Activated T-helper 1 cell treated with anti-CD3 and anti-CD28 coated beads, Interleukin-12 subunit alpha, Interleukin-12 subunit beta, Interleukin-2, Interleukin-4 antibody, amounts not matched to agents 30 ng/mL and 10 ng/mL and 1 ng/mL, durations not matched to agents 14 hours and 24 hours and 36 hours (primary cell): Measurements from ENCODE around the gene ANKRD29. TPM values are rescaled to one million over a fixed set of nuclear protein-coding genes. Genes with fewer than 3 reads are reported as not detected.

Experiments used
- DNase-seq: peaks from one replicate; pipeline ENCODE4 v3.0.0; 2021; ENCODE audit warnings: low spot score
- H3K27ac Mint-ChIP-seq: one replicate; pipeline ENCODE4 v1.8.0; 2021; ENCODE audit warnings: mild to moderate bottlenecking, mixed read lengths
- H3K27me3 Mint-ChIP-seq: one replicate; pipeline ENCODE4 v1.8.0; 2022; ENCODE audit warnings: mild to moderate bottlenecking, moderate library complexity, mixed read lengths; ENCODE audit not compliant: insufficient read depth
- H3K36me3 Mint-ChIP-seq: one replicate; pipeline ENCODE4 v1.8.0; 2021; ENCODE audit warnings: low read depth, mixed read lengths
- H3K4me1 Mint-ChIP-seq: one replicate; pipeline ENCODE4 v1.8.0; 2021; ENCODE audit warnings: low read depth, mixed read lengths
- H3K4me3 Mint-ChIP-seq: one replicate; pipeline ENCODE4 v1.8.0; 2021; ENCODE audit warnings: mild to moderate bottlenecking, moderate library complexity, mixed read lengths
- H3K9me3 Mint-ChIP-seq: one replicate; pipeline ENCODE4 v1.8.0; 2021; ENCODE audit warnings: mixed read lengths
- intact Hi-C: fragments of 100-400 bp; cut with micrococcal nuclease; formaldehyde crosslinking; loops from one replicate; pipeline ENCODE4 v1.15.1; 2024
- total RNA-seq: library from RNA; stranded (reverse); gene quantifications from 2 replicates; pipeline ENCODE4 v1.2.3, GENCODE V29; 2022

ANKRD29 gene
- total RNA-seq, 1 donor from 2014 or later: not detected

DNA sequence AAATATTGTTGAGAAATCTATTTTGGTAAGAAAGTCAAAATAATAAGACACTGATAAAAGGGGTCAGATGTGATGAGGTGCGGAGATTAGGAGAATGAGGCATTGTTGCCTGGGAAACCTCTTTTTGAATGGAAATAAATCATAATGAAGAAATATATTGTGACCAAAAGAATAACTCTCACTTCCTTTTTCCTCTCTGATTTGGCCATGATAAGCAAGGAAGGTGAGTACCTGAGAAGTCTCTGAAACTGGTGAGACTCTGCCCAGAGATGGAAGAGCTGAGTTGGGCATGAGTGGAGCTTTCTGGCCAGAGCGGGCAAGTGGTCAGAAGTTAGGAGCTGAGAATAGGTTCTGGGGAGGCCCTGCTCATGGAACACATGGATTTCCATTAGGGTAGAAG, 38.3 kb upstream of the ANKRD29 start:
- H3K36me3 Mint-ChIP-seq: no peaks in the 10 kb centered on the region
- DNase-seq: no peak
- no peaks in the 10 kb centered on the region for H3K4me1 Mint-ChIP-seq
- peaks cover 25% of the 10 kb centered on the region for H3K27me3 Mint-ChIP-seq
- intact Hi-C loops: no loop called here
- no peak overlapping the region for H3K27ac Mint-ChIP-seq
- H3K9me3 Mint-ChIP-seq: no peaks in the 10 kb centered on the region
- no peak overlapping the region for H3K4me3 Mint-ChIP-seq

- Mint-ChIP-seq H3K27me3 (peaks cover 40% of the 10 kb centered on the region), H3K36me3 (no peaks in the 10 kb centered on the region), H3K4me1 (no peaks in the 10 kb centered on the region), H3K9me3 (no peaks in the 10 kb centered on the region), H3K27ac (no peak overlapping the region), H3K4me3 (no peak overlapping the region)
- no peak for DNase-seq
- intact Hi-C loops: no loop called here
Observed at GRCh38 chr18:23694637-23695430, 32.1 kb upstream of the ANKRD29 start.

DNA sequence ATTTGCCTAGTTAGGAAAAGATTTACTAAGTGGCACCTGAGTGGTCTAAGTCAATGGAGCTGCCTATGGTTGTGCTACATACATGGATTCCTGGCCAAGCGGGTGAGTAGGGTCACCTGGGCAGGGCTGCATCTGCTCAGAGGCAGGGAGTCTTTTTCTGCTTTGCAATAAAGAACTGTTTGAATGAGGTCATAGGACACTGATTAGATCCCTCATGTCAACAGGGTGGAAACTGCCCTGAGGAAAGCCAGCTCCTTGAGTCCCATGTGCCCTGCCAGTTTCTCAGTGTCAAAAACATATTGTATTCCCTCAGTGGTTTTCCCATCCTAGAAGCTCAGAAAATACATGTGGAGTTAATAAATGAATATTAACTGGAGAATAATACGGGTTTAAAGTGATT, 31.1 kb upstream of the ANKRD29 start:
- intact Hi-C loops: no loop called here
- H3K4me1 Mint-ChIP-seq: peaks cover 3% of the 10 kb centered on the region
- no peak for DNase-seq
- no peaks in the 10 kb centered on the region for H3K9me3 Mint-ChIP-seq
- H3K4me3 Mint-ChIP-seq: no peak overlapping the region
- peaks cover 44% of the 10 kb centered on the region for H3K27me3 Mint-ChIP-seq
- H3K27ac Mint-ChIP-seq: no peak overlapping the region
- no peaks in the 10 kb centered on the region for H3K36me3 Mint-ChIP-seq

DNA sequence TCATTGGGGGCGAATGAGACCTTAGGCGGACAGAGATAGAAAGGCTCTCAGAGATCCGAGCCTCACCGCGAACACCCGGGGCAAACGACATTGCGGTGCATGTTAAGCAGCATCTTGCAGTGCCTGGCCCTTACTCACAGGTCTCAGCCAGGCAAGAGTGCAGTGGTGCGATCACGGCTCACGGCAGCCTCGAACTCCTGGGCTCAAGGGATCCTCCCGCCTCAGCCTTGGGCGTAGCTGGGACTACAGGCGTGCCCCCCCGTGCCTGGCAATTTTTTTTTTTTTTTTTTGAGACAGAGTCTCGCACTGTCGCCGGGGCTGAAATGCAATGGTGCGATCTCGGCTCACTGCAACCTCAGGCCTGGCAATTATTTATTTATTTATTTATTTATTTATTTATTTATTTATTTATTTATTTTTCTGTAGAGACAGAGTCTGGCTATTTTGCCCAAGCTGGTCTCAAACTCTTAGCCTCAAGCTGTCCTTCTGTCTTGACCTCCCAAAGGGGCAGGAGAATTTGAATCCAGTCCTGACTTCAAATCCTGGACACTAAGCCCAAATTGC, 27.9 kb upstream of the ANKRD29 start:
- Mint-ChIP-seq H3K9me3 (no peaks in the 10 kb centered on the region), H3K27ac (no peak overlapping the region), H3K27me3 (peaks cover 69% of the 10 kb centered on the region), H3K4me1 (peaks cover 5% of the 10 kb centered on the region), H3K4me3 (peak overlapping the region; percentile 40), H3K36me3 (no peaks in the 10 kb centered on the region)
- no peak for DNase-seq
- intact Hi-C loops: no loop called here

DNA sequence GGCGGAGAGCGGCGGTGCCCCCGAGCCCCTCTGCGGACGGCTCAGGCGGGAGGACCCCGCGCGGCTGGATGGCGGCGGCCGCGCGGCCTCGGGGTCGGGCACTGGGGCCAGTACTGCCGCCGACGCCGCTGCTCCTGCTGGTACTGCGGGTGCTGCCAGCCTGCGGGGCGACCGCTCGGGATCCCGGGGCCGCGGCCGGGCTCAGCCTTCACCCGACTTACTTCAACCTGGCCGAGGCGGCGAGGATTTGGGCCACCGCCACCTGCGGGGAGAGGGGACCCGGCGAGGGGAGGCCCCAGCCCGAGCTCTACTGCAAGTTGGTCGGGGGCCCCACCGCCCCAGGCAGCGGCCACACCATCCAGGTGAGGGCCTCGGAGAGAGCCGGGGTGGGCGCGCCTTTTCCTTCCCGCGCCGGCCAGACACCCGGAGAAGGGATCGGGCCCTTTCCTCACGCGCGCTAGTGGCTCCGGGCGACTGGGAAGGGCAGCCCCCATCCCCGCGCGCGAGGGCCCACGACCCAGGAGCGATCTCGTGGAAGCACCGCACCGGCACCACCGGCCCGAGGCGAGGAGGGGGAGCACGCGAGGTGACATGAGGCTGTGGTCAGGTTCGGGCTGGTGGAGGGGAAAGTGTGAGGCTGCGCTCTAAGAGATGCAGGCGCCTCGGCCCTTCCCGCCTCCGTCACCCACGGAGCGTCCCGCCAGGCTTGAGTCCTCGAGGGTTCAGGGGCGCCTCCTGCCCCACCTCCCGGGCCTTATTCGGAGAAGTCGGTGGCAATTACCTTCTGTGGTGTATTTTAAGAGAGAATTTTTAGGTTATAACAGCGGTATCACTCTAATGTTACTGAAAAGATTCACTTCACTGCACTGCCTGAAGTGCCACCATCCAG, 27.1 kb upstream of the ANKRD29 start:
- intact Hi-C loops: no loop called here
- Mint-ChIP-seq H3K9me3 (no peaks in the 10 kb centered on the region), H3K4me1 (peaks cover 5% of the 10 kb centered on the region), H3K36me3 (no peaks in the 10 kb centered on the region), H3K27me3 (peaks cover 69% of the 10 kb centered on the region), H3K27ac (no peak overlapping the region), H3K4me3 (peak overlapping the region; percentile 40)
- no peak for DNase-seq

- Mint-ChIP-seq H3K27ac (no peak within 1 kb of the TSS), H3K4me3 (peak within 1 kb of the TSS; percentile 45), H3K4me1 (peaks cover 5% of the 10 kb centered on the region), H3K27me3 (peaks cover 65% of the 10 kb centered on the region), H3K36me3 (no peaks in the 10 kb centered on the region), H3K9me3 (no peaks in the 10 kb centered on the region)
- no peak for DNase-seq
- intact Hi-C loops: no loop called here
Observed at GRCh38 chr18:23689031-23689615, 26.4 kb upstream of the ANKRD29 start, which contains the start of gene LAMA3. Gene LAMA3 (plus strand): TSS chr18:23689453. CDS start chr18:23689684, 231 bp downstream.

DNA sequence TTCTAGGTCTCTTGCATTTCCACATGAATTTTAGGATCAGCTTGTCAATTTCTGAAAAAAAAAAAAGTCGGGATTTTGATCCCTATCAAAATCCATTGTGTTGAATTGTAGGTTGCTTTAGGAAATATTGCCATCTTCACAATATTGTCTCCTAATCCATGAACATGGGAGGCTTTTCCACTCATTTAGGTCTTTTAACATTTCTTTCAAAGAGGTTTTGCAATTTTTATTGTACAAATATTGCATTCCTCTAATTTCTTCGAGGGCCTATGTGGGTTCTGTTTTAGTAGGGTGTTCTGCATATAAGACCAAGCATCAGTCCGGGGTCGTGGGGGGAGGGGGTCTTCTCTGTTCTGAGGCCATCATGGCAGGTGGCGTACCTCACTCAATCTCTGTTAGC, 25.8 kb upstream of the ANKRD29 start:
- Mint-ChIP-seq H3K4me1 (peaks cover 5% of the 10 kb centered on the region), H3K27me3 (peaks cover 59% of the 10 kb centered on the region), H3K4me3 (no peak overlapping the region), H3K9me3 (no peaks in the 10 kb centered on the region), H3K27ac (no peak overlapping the region), H3K36me3 (no peaks in the 10 kb centered on the region)
- DNase-seq: no peak
- intact Hi-C loops: no loop called here

DNA sequence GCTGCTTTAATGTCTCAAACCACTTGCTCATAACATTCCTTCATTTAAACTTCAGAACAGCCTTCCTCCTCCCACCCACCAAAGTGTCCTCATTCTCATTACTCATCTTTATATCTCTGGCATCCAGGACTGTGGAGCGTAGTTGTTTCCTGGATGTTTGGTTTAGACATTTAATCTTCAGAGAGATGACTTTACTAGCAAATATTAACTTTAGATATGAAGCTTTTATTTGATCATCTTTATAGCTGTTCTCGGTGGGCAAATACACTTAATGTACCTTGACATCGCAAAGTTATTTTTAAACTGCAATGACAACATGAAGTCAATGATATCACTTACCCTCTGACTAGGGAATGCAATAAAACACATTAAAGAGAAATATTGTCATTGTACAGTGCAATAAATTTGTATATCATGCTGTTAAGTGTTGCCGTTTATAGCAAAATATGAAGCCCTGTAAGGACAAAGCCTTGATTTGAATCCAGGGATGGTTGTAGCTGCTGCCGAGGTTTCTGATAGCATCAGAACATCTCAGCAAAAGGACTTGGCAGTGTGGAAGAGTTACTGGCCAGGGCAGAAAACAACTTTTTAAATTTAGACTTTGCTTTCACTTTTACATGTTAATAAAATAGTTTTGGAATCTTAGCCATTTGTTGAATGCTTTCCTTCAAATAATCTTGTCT, 21.9 kb upstream of the ANKRD29 start:
- no peak for DNase-seq
- no peaks in the 10 kb centered on the region for H3K9me3 Mint-ChIP-seq
- peaks cover 5% of the 10 kb centered on the region for H3K4me1 Mint-ChIP-seq
- H3K36me3 Mint-ChIP-seq: no peaks in the 10 kb centered on the region
- peaks cover 54% of the 10 kb centered on the region for H3K27me3 Mint-ChIP-seq
- intact Hi-C loops: no loop called here
- H3K27ac Mint-ChIP-seq: no peak overlapping the region
- H3K4me3 Mint-ChIP-seq: no peak overlapping the region

GRCh38 chr18:23683671-23684070, 21.0 kb upstream of the ANKRD29 start:
- Mint-ChIP-seq H3K9me3 (no peaks in the 10 kb centered on the region), H3K4me1 (peaks cover under 1% of the 10 kb centered on the region), H3K36me3 (no peaks in the 10 kb centered on the region), H3K27ac (no peak overlapping the region), H3K4me3 (no peak overlapping the region), H3K27me3 (peaks cover 55% of the 10 kb centered on the region)
- no peak for DNase-seq
- intact Hi-C loops: no loop called here

- Mint-ChIP-seq H3K27ac (no peak overlapping the region), H3K4me3 (no peak overlapping the region), H3K27me3 (peaks cover 54% of the 10 kb centered on the region), H3K4me1 (no peaks in the 10 kb centered on the region), H3K36me3 (no peaks in the 10 kb centered on the region), H3K9me3 (no peaks in the 10 kb centered on the region)
- DNase-seq: no peak
- intact Hi-C loops: no loop called here
Observed at GRCh38 chr18:23683155-23683554, 20.4 kb upstream of the ANKRD29 start.

DNA sequence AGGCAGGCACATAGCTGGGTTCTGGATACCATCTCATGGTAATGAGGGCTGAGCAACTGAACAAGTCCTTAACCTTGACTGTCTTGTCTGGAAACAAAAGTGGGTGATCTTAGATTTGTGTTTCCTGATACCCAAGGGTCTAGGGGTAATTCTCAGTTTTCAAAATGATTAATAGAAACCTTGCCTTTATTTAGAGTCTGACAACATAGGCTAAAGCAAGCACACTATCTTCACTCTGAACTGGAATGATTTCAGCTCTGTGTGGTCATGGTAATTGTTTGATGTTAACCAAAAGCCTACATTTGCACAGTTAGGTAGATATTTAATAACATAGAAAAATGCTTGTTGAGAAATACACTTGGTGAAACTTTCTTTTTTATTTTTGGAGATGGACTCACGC, 19.8 kb upstream of the ANKRD29 start:
- H3K27me3 Mint-ChIP-seq: peaks cover 49% of the 10 kb centered on the region
- H3K4me1 Mint-ChIP-seq: no peaks in the 10 kb centered on the region
- H3K36me3 Mint-ChIP-seq: no peaks in the 10 kb centered on the region
- H3K4me3 Mint-ChIP-seq: no peak overlapping the region
- intact Hi-C loops: no loop called here
- DNase-seq: no peak
- H3K27ac Mint-ChIP-seq: no peak overlapping the region
- H3K9me3 Mint-ChIP-seq: no peaks in the 10 kb centered on the region

GRCh38 chr18:23682045-23682444, 19.3 kb upstream of the ANKRD29 start:
- no peaks in the 10 kb centered on the region for H3K4me1 Mint-ChIP-seq
- no peaks in the 10 kb centered on the region for H3K9me3 Mint-ChIP-seq
- H3K27me3 Mint-ChIP-seq: peaks cover 44% of the 10 kb centered on the region
- DNase-seq: no peak
- no peaks in the 10 kb centered on the region for H3K36me3 Mint-ChIP-seq
- H3K4me3 Mint-ChIP-seq: no peak overlapping the region
- intact Hi-C loops: no loop called here
- H3K27ac Mint-ChIP-seq: no peak overlapping the region
